Colonic mucosa (tissue), 4 donors: Measurements from ENCODE around the gene FTSJ1. TPM values are rescaled to one million over a fixed set of nuclear protein-coding genes. Genes with fewer than 3 reads are reported as not detected.

ENCODE experiments used
- DNase-seq: peaks from one replicate; pipeline ENCODE4 v3.0.0-alpha.2; 2020
- H3K27ac ChIP-seq: fragments of 200-600 bp; one replicate; pipeline ENCODE4 v1.8.0; 2021
- H3K27me3 ChIP-seq: fragments of 200-600 bp; one replicate; pipeline ENCODE4 v1.8.0; 2021
- H3K36me3 ChIP-seq: fragments of 200-600 bp; one replicate; pipeline ENCODE4 v1.8.0; 2021
- H3K4me1 ChIP-seq: fragments of 200-600 bp; one replicate; pipeline ENCODE4 v1.8.0; 2021; ENCODE audit warnings: mild to moderate bottlenecking
- H3K4me3 ChIP-seq: fragments of 200-600 bp; one replicate; pipeline ENCODE4 v1.8.0; 2021
- H3K9ac ChIP-seq, 2 donors: one replicate each; pipeline ENCODE4 v1.7.0; 2013; ENCODE audit warnings: control low read depth in 2 of 2, low read depth in 2 of 2, low read length in 2 of 2
- H3K9me3 ChIP-seq: fragments of 200-600 bp; one replicate; pipeline ENCODE4 v1.8.0; 2021
- intact Hi-C: fragments of 100-400 bp; cut with DNase I; formaldehyde crosslinking; loops from one replicate; pipeline ENCODE4 v1.14.1; 2022
- total RNA-seq, 2 donors: library from RNA; stranded (reverse); fragmentation: NEBNext Ultra II Directional in 1 of 2; extraction: Animal tissue kit (Norgen Biotek cat#: 25700) in 1 of 2; gene quantifications; one replicate each; pipeline ENCODE4 v1.2.1, GENCODE V29; 2021
- TF ChIP-seq, protein P1 (sequence below): fragments of 200-600 bp; IDR thresholded peaks from one replicate; pipeline ENCODE4 v1.8.0; 2022; ENCODE audit warnings: antibody characterized with exemption, mild to moderate bottlenecking
- donor health status: healthy.
- donor health status: DM: no; HTN: no; CAD: no.
- donor health status: DM: no; HTN: no; CAD: no.

FTSJ1 gene
- total RNA-seq, 2 donors from 2014 or later = 18.0 to 38.7 TPM

DNA sequence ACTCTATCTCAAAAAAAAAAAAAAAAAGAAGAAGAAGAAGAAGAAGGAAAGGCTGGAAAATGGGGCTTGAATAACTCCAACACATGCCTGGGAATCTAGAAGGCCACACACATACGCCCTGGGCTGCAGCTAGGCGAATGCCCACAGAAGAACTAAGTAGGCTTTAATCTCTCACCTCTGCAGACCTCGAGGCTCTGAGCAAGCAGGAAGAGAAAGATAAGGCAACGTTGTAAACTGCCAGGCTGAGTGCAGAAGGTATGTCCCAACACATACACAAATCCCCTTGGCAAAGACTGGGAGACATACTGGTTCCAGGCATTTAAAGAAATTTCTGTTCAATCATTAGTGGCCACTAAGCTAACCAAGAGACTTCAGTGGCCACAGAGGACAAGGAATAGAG, 24.3 kb upstream of the FTSJ1 start:
- Histone ChIP-seq H3K9me3 (no peaks in the 10 kb centered on the region), H3K9ac (no peak overlapping the region), H3K36me3 (no peaks in the 10 kb centered on the region), H3K27ac (no peak overlapping the region), H3K4me1 (no peaks in the 10 kb centered on the region), H3K4me3 (no peak overlapping the region), H3K27me3 (no peaks in the 10 kb centered on the region)
- intact Hi-C loops = no loop called here
- TF ChIP-seq, protein P1, sequence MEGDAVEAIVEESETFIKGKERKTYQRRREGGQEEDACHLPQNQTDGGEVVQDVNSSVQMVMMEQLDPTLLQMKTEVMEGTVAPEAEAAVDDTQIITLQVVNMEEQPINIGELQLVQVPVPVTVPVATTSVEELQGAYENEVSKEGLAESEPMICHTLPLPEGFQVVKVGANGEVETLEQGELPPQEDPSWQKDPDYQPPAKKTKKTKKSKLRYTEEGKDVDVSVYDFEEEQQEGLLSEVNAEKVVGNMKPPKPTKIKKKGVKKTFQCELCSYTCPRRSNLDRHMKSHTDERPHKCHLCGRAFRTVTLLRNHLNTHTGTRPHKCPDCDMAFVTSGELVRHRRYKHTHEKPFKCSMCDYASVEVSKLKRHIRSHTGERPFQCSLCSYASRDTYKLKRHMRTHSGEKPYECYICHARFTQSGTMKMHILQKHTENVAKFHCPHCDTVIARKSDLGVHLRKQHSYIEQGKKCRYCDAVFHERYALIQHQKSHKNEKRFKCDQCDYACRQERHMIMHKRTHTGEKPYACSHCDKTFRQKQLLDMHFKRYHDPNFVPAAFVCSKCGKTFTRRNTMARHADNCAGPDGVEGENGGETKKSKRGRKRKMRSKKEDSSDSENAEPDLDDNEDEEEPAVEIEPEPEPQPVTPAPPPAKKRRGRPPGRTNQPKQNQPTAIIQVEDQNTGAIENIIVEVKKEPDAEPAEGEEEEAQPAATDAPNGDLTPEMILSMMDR = no peak
- no peak for DNase-seq

GRCh38 chrX:48456628-48457331, 19.2 kb upstream of the FTSJ1 start:
- no peaks in the 10 kb centered on the region for H3K36me3 ChIP-seq
- H3K9ac ChIP-seq = no peak overlapping the region
- H3K9me3 ChIP-seq = no peaks in the 10 kb centered on the region
- H3K27ac ChIP-seq = no peak overlapping the region
- intact Hi-C loops = no loop called here
- TF ChIP-seq, protein P1 = no peak
- no peaks in the 10 kb centered on the region for H3K27me3 ChIP-seq
- H3K4me1 ChIP-seq = no peaks in the 10 kb centered on the region
- no peak for DNase-seq
- no peak overlapping the region for H3K4me3 ChIP-seq

DNA sequence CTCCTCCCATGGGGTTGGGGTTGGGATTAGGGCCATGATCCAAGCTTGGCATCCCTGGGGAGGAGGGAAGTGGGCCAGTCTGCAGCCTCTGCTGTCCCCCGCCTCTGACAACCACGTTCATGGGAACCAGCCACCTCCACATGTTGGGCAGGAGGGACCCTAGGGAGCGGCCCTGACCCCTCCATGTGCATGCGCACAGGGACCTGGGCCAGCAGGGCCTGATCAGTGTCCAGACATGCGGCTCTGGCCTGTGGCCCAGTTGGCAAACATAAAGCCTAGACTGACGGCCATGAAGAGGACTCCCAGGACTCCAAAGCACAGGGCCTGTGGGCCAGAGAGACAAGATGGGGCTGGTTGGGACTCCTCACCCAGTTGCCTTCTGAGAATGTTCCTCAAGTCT, 17.3 kb upstream of the FTSJ1 start:
- Histone ChIP-seq H3K27ac (no peak overlapping the region), H3K4me1 (no peaks in the 10 kb centered on the region), H3K36me3 (no peaks in the 10 kb centered on the region), H3K9me3 (no peaks in the 10 kb centered on the region), H3K9ac (no peak overlapping the region), H3K27me3 (no peaks in the 10 kb centered on the region), H3K4me3 (no peak overlapping the region)
- DNase-seq = no peak
- TF ChIP-seq, protein P1 = no peak
- intact Hi-C loops = no loop called here

GRCh38 chrX:48459483-48459882, 16.5 kb upstream of the FTSJ1 start:
- Histone ChIP-seq H3K4me3 (no peak overlapping the region), H3K9me3 (no peaks in the 10 kb centered on the region), H3K27me3 (no peaks in the 10 kb centered on the region), H3K9ac (no peak overlapping the region), H3K36me3 (no peaks in the 10 kb centered on the region), H3K4me1 (no peaks in the 10 kb centered on the region), H3K27ac (no peak overlapping the region)
- TF ChIP-seq, protein P1 = no peak
- intact Hi-C loops = no loop called here
- DNase-seq = no peak

DNA sequence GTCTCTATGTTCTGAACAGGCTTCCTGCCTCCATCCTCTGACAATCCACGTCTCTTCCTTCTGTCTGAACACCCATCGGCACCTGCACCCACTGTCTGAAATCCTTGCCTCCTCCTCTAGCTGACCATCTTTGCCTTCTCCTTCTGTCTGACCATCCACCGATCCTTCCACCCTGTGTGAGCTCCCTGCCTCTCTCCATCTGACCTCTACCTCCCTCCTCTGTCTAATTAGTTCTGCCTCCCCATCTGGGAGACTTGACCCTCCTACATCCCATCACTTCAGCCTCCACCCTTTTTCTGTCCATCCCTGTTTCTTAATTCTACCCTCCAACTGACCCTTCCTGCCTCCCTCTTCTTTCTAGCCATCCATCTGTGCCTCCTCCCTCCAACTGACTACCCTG, 16.0 kb upstream of the FTSJ1 start:
- Histone ChIP-seq H3K9ac (no peak overlapping the region), H3K4me1 (no peaks in the 10 kb centered on the region), H3K36me3 (no peaks in the 10 kb centered on the region), H3K27ac (no peak overlapping the region), H3K9me3 (no peaks in the 10 kb centered on the region), H3K27me3 (no peaks in the 10 kb centered on the region), H3K4me3 (no peak overlapping the region)
- TF ChIP-seq, protein P1 = no peak
- no peak for DNase-seq
- intact Hi-C loops = no loop called here
